NCI-H460 (cell line): Measurements from ENCODE around the gene PLPPR2. TPM values are rescaled to one million over a fixed set of nuclear protein-coding genes. Genes with fewer than 3 reads are reported as not detected.
"Not testable (repeated sequence)": the region's sequence is repeated elsewhere in the genome, so short reads cannot be mapped to it uniquely, and the experiment has no call there.

Source experiments
- DNase-seq: peaks from one replicate; pipeline ENCODE4 v3.0.0-alpha.2; 2016; ENCODE audit warnings: low read depth; ENCODE audit errors: extremely low read depth
- small RNA-seq, 2 experiments: library from RNA; depleted of rRNA; stranded (forward); fragments of <200 nt; gene quantifications; one replicate each; pipeline ENCODE3, GENCODE V24; 2014
- total RNA-seq: library from RNA; depleted of rRNA; stranded (reverse); fragments of >200 nt; shearing (Covaris generic); gene quantifications from 2 replicates; pipeline ENCODE4 v1.2.3, GENCODE V29; 2014; rRNA removed

Gene PLPPR2
- total RNA-seq, 1 experiment from 2014 or later = 8.4 TPM

- no peak for DNase-seq
Observed at GRCh38 chr19:11390933-11391680, 35.9 kb downstream of the PLPPR2 start.

GRCh38 chr19:11397089-11397610 lies 41.9 kb downstream of the PLPPR2 start:
- no peak for DNase-seq

- no peak for DNase-seq
Observed at GRCh38 chr19:11399667-11400066, 44.4 kb downstream of the PLPPR2 start.

- DNase-seq = no peak
Observed at GRCh38 chr19:11400798-11401197, 45.6 kb downstream of the PLPPR2 start.

GRCh38 chr19:11401808-11402543 lies 46.7 kb downstream of the PLPPR2 start:
- DNase-seq = no peak

- DNase-seq = no peak
Observed at GRCh38 chr19:11404588-11405222, 49.5 kb downstream of the PLPPR2 start.

- DNase-seq = no peak
Observed at GRCh38 chr19:11405846-11406643, 50.8 kb downstream of the PLPPR2 start.

GRCh38 chr19:11406703-11407236 lies 51.5 kb downstream of the PLPPR2 start:
- DNase-seq = not testable (repeated sequence)

- DNase-seq = no peak
Observed at GRCh38 chr19:11408591-11408990, 53.4 kb downstream of the PLPPR2 start.

- no peak for DNase-seq
Observed at GRCh38 chr19:11410682-11411081, 55.5 kb downstream of the PLPPR2 start.

GRCh38 chr19:11414544-11414943 lies 59.3 kb downstream of the PLPPR2 start:
- no peak for DNase-seq

Small RNAs within 50 kb of the gene (small RNA-seq; reads per million reads assigned to genes)
- gene RF00019 = 0 reads per million in 2 experiments

Other genes starting within 250 kb of the PLPPR2 start
- gene SPC24, start 199.7 kb upstream of the PLPPR2 start, total RNA-seq = 13.9 and 17.1 TPM in 2 replicates
- gene KANK2, start 157.9 kb upstream of the PLPPR2 start, total RNA-seq = 14.2 and 15.0 TPM in 2 replicates
- not detected in 2 replicates for gene ANGPTL8, start 115.8 kb upstream of the PLPPR2 start, total RNA-seq
- gene DOCK6, start 92.9 kb upstream of the PLPPR2 start, total RNA-seq = 13.9 and 15.1 TPM in 2 replicates
- gene TSPAN16, start 59.3 kb upstream of the PLPPR2 start, total RNA-seq = not detected in 2 replicates
- gene RAB3D, start 15.8 kb upstream of the PLPPR2 start, total RNA-seq = 10.7 and 12.3 TPM in 2 replicates
- 114 and 151 TPM in 2 replicates for gene TMEM205, start 9.2 kb upstream of the PLPPR2 start, total RNA-seq
- gene CCDC159, start 8.9 kb upstream of the PLPPR2 start, total RNA-seq = 7.1 and 7.2 TPM in 2 replicates
- gene SWSAP1, start 19.2 kb downstream of the PLPPR2 start, total RNA-seq = 0.66 and 1.4 TPM in 2 replicates
- 6.3 and 7.9 TPM in 2 replicates for gene EPOR, start 28.9 kb downstream of the PLPPR2 start, total RNA-seq
- 7.3 and 8.6 TPM in 2 replicates for gene RGL3, start 63.9 kb downstream of the PLPPR2 start, total RNA-seq
- 0.20 and 0.47 TPM in 2 replicates for gene ODAD3, start 79.7 kb downstream of the PLPPR2 start, total RNA-seq
- 122 and 131 TPM in 2 replicates for gene PRKCSH, start 80.2 kb downstream of the PLPPR2 start, total RNA-seq
- not detected in 2 replicates for gene ELAVL3, start 125.6 kb downstream of the PLPPR2 start, total RNA-seq
- gene ZNF653, start 150.4 kb downstream of the PLPPR2 start, total RNA-seq = 5.2 and 5.6 TPM in 2 replicates
- 37.3 and 40.3 TPM in 2 replicates for gene ECSIT, start 173.7 kb downstream of the PLPPR2 start, total RNA-seq
- not detected in 2 replicates for gene CNN1, start 183.4 kb downstream of the PLPPR2 start, total RNA-seq
- gene ELOF1, start 203.8 kb downstream of the PLPPR2 start, total RNA-seq = 31.6 and 35.3 TPM in 2 replicates
- not detected in 2 replicates for gene ACP5, start 222.2 kb downstream of the PLPPR2 start, total RNA-seq
- 9.6 and 10.9 TPM in 2 replicates for gene ZNF627, start 242.1 kb downstream of the PLPPR2 start, total RNA-seq